CD14-positive monocyte (primary cell): ENCODE measurements around the gene TMPRSS2. TPM values are rescaled to one million over a fixed set of nuclear protein-coding genes. Genes with fewer than 3 reads are reported as not detected.

Experiments used
- DNase-seq, 3 donors: peaks; one replicate each; pipeline ENCODE4 v3.0.0-alpha.2; 2011 to 2022
- H2AFZ ChIP-seq: 2 replicates; pipeline ENCODE4 v1.6.0; 2012; ENCODE audit warnings: mild to moderate bottlenecking, low read depth, low read length, inconsistent platforms; ENCODE audit not compliant: insufficient read depth, poor library complexity, severe bottlenecking
- H3K27ac ChIP-seq, 2 donors: 1 replicate in 1 of 2; 2 replicates in 1 of 2; pipeline ENCODE4 v1.5.1; 2012 to 2013; ENCODE audit warnings: low read length in 2 of 2, control low read depth in 1 of 2, inconsistent platforms in 1 of 2, low read depth in 1 of 2, mild to moderate bottlenecking in 1 of 2
- H3K27me3 ChIP-seq, 2 donors: one replicate each; pipeline versions ENCODE4 v1.6.0 to v1.6.1; 2011 to 2013; ENCODE audit warnings: low read length in 2 of 2; ENCODE audit not compliant: control insufficient read depth in 2 of 2, insufficient read depth in 2 of 2
- H3K36me3 ChIP-seq, 2 donors: replicated peaks in 1 of 2; 1 replicate in 1 of 2; 2 replicates in 1 of 2; pipeline versions ENCODE4 v1.5.1 to v1.6.1; 2012 to 2013; ENCODE audit warnings: low read length in 2 of 2, control low read depth in 1 of 2, inconsistent platforms in 1 of 2, mild to moderate bottlenecking in 1 of 2; ENCODE audit not compliant: insufficient read depth in 2 of 2, control insufficient read depth in 1 of 2
- H3K4me1 ChIP-seq, 2 donors: 1 replicate in 1 of 2; 2 replicates in 1 of 2; pipeline versions ENCODE4 v1.5.1 to v1.6.1; 2012 to 2013; ENCODE audit warnings: low read length in 2 of 2, control low read depth in 1 of 2, inconsistent platforms in 1 of 2, mild to moderate bottlenecking in 1 of 2, moderate library complexity in 1 of 2; ENCODE audit not compliant: insufficient read depth in 2 of 2, control insufficient read depth in 1 of 2
- H3K4me2 ChIP-seq: replicated peaks from 2 replicates; pipeline ENCODE3; 2012; ENCODE audit warnings: low read length, moderate library complexity, mild to moderate bottlenecking; ENCODE audit not compliant: poor library complexity, severe bottlenecking; ENCODE audit errors: extremely low read depth
- H3K4me3 ChIP-seq, 3 experiments: fragments of 200-600 bp in 1 of 3; sonication (generic) in 1 of 3; replicated peaks in 1 of 3; 1 replicate in 2 of 3; 2 replicates in 1 of 3; pipeline ENCODE4 v1.5.1; 2011 to 2013; ENCODE audit warnings: low read length in 3 of 3, mild to moderate bottlenecking in 3 of 3, control low read depth in 2 of 3, low read depth in 2 of 3, inconsistent platforms in 1 of 3, moderate library complexity in 1 of 3
- H3K79me2 ChIP-seq: 2 replicates; pipeline ENCODE4 v1.6.0; 2012; ENCODE audit warnings: mild to moderate bottlenecking, control low read depth, inconsistent platforms, low read length, moderate library complexity; ENCODE audit not compliant: insufficient read depth
- H3K9ac ChIP-seq: 2 replicates; pipeline ENCODE4 v1.6.0; 2017; ENCODE audit warnings: low read length, mild to moderate bottlenecking; ENCODE audit not compliant: insufficient read depth, poor library complexity, severe bottlenecking
- H3K9me3 ChIP-seq, 2 donors: replicated peaks in 1 of 2; 1 replicate in 1 of 2; 2 replicates in 1 of 2; pipeline versions ENCODE4 v1.5.1 to v1.6.1; 2012 to 2013; ENCODE audit warnings: low read length in 2 of 2, control low read depth in 1 of 2; ENCODE audit not compliant: control insufficient read depth in 1 of 2, insufficient read depth in 1 of 2
- H4K20me1 ChIP-seq: 2 replicates; pipeline ENCODE4 v1.6.0; 2012; ENCODE audit warnings: mild to moderate bottlenecking, low read length, control low read depth, moderate library complexity; ENCODE audit not compliant: insufficient read depth
- H3K27ac Mint-ChIP-seq, 7 donors: one replicate each; pipeline ENCODE4 v1.8.0; 2020; ENCODE audit warnings: mild to moderate bottlenecking in 7 of 7, mixed read lengths in 7 of 7, moderate library complexity in 6 of 7, inconsistent platforms in 2 of 7
- H3K27me3 Mint-ChIP-seq, 3 donors: one replicate each; pipeline ENCODE4 v1.8.0; 2021 to 2022; ENCODE audit warnings: low read depth in 3 of 3, mild to moderate bottlenecking in 3 of 3, mixed read lengths in 3 of 3, moderate library complexity in 3 of 3, inconsistent platforms in 1 of 3
- H3K36me3 Mint-ChIP-seq, 2 donors: one replicate each; pipeline ENCODE4 v1.8.0; 2020; ENCODE audit warnings: mixed read lengths in 2 of 2, inconsistent platforms in 1 of 2, mild to moderate bottlenecking in 1 of 2
- H3K4me1 Mint-ChIP-seq: one replicate; pipeline ENCODE4 v1.8.0; 2020; ENCODE audit warnings: mild to moderate bottlenecking, mixed read lengths
- H3K4me3 Mint-ChIP-seq, 2 donors: one replicate each; pipeline ENCODE4 v1.8.0; 2020; ENCODE audit warnings: mild to moderate bottlenecking in 2 of 2, mixed read lengths in 2 of 2, moderate library complexity in 1 of 2
- H3K9me3 Mint-ChIP-seq, 7 donors: one replicate each; pipeline ENCODE4 v1.8.0; 2020 to 2022; ENCODE audit warnings: mixed read lengths in 7 of 7, mild to moderate bottlenecking in 6 of 7, moderate library complexity in 6 of 7, inconsistent platforms in 2 of 7
- CTCF ChIP-seq: fragments of 200-600 bp; IDR thresholded peaks from one replicate; pipeline ENCODE4 v1.8.0; 2022; ENCODE audit warnings: antibody characterized with exemption, mild to moderate bottlenecking
- WGBS: methylation state at CpG from one replicate; pipeline ENCODE4 v1.1.5; 2013; ENCODE audit warnings: missing lambda C conversion rate; ENCODE audit not compliant: insufficient coverage; 5-methylcytosine and 5-hydroxymethylcytosine counted together
- intact Hi-C, 2 donors: fragments of 100-400 bp; cut with micrococcal nuclease; formaldehyde crosslinking; loops; one replicate each; pipeline versions ENCODE4 v1.15.0 to v1.15.1; 2023
- polyA plus RNA-seq, 3 donors: library from polyadenylated mRNA; depleted of rRNA in 1 of 3; unstranded in 2 of 3; stranded (reverse) in 1 of 3; fragments of 300-500 nt in 2 of 3; fragments of >200 nt in 1 of 3; fragmentation: Illumina TruSeq in 2 of 3; gene quantifications; 1 replicate in 2 of 3; 2 replicates in 1 of 3; pipeline ENCODE4 v1.2.3, GENCODE V29; 2012 to 2021

TMPRSS2 gene
- polyA plus RNA-seq, 3 donors = not detected

GRCh38 chr21:41542727-41543126 lies 34.8 kb upstream of the TMPRSS2 start:
- Mint-ChIP-seq H3K4me1 (peaks cover 2% of the 10 kb centered on the region), H3K9me3 (no peaks in the 10 kb centered on the region), H3K4me3 (no peak overlapping the region), H3K36me3 (no peaks in the 10 kb centered on the region), H3K27me3 (peaks cover 14 to 30% (median 20%) of the 10 kb centered on the region in 3 donors), H3K27ac (no peak overlapping the region)
- Histone ChIP-seq H3K4me2 (no peak overlapping the region), H3K79me2 (no peaks in the 10 kb centered on the region), H3K9me3 (no peaks in the 10 kb centered on the region), H3K36me3 (no peaks in the 10 kb centered on the region), H3K27me3 (peaks cover 0 to 2% of the 10 kb centered on the region in 2 donors), H3K4me3 (no peak overlapping the region), H3K27ac (no peak overlapping the region), H3K9ac (no peak overlapping the region), H3K4me1 (no peaks in the 10 kb centered on the region), H4K20me1 (no peaks in the 10 kb centered on the region), H2AFZ (no peak overlapping the region)
- intact Hi-C loops = no loop called here
- no peak for TF ChIP-seq CTCF
- WGBS = no CpG with 5 or more reads among the region's 9 CpGs
- DNase-seq = no peak

GRCh38 chr21:41537356-41537755 lies 29.4 kb upstream of the TMPRSS2 start:
- Histone ChIP-seq H3K27me3 (no peaks in the 10 kb centered on the region), H3K36me3 (no peaks in the 10 kb centered on the region), H4K20me1 (no peaks in the 10 kb centered on the region), H2AFZ (no peak overlapping the region), H3K4me3 (no peak overlapping the region), H3K4me1 (no peaks in the 10 kb centered on the region), H3K9ac (no peak overlapping the region), H3K4me2 (no peak overlapping the region), H3K9me3 (no peaks in the 10 kb centered on the region), H3K27ac (no peak overlapping the region), H3K79me2 (no peaks in the 10 kb centered on the region)
- no peak overlapping the region for H3K4me3 Mint-ChIP-seq
- no peaks in the 10 kb centered on the region for H3K4me1 Mint-ChIP-seq
- H3K9me3 Mint-ChIP-seq = no peaks in the 10 kb centered on the region
- H3K36me3 Mint-ChIP-seq = no peaks in the 10 kb centered on the region
- no peak overlapping the region for H3K27ac Mint-ChIP-seq
- intact Hi-C loops = no loop called here
- no peak for DNase-seq
- H3K27me3 Mint-ChIP-seq = peaks cover 8 to 16% (median 12%) of the 10 kb centered on the region in 3 donors
- TF ChIP-seq CTCF = no peak
- WGBS = 86% methylated on average over 5 of the region's 8 CpGs
